A549 (cell line): ENCODE measurements around the gene FCN1. TPM values are rescaled to one million over a fixed set of nuclear protein-coding genes. Genes with fewer than 3 reads are reported as not detected.

Experiments used
- ATAC-seq, 2 experiments: fragments of 200-7000 bp in 1 of 2; fragments of >200 bp in 1 of 2; cut with Nextera tagmentation in 1 of 2; cut with Tn5 transposase in 1 of 2; 3 replicates each; pipeline versions ENCODE4 v1.8.0 to v1.9.1; 2018 to 2020; ENCODE audit warnings: mild to moderate bottlenecking in 1 of 2, moderate library complexity in 1 of 2
- CTCF ChIA-PET: fragments of 300-600 bp; sonication (Branson Sonifier 250); formaldehyde crosslinking; extraction: SDS; loops from one replicate; lab custom pipeline; 2021; ENCODE audit warnings: antibody characterized with exemption, inconsistent platforms; lab: Yijun Ruan, JAX
- POLR2A ChIA-PET: fragments of 350-600 bp; formaldehyde crosslinking; extraction: SDS; loops from one replicate; lab custom pipeline; 2021; ENCODE audit warnings: antibody characterized with exemption, inconsistent platforms; lab: Yijun Ruan, JAX
- DNase-seq, 2 experiments: peaks; one replicate each; pipeline versions ENCODE4 v3.0.0 to v3.0.0-alpha.2; 2011 to 2016; ENCODE audit warnings: low read depth in 1 of 2, low spot score in 1 of 2
- FAIRE-seq: peaks from 2 replicates; lab custom pipeline; 2011; peaks lifted over from hg19 to GRCh38; lab: Jason Lieb, UNC
- H3K27ac ChIP-seq, 2 experiments: fragments of >200 bp; sonication (Bioruptor Twin); formaldehyde crosslinking; 3 replicates each; pipeline ENCODE4 v1.5.1; 2016 to 2017
- H3K4me1 ChIP-seq: fragments of >200 bp; sonication (Bioruptor Twin); formaldehyde crosslinking; 3 replicates; pipeline ENCODE4 v1.6.1; 2016
- H3K4me2 ChIP-seq: fragments of >200 bp; sonication (Bioruptor Twin); formaldehyde crosslinking; 3 replicates; pipeline ENCODE4 v1.6.1; 2016
- H3K4me3 ChIP-seq: fragments of >200 bp; sonication (Bioruptor Twin); formaldehyde crosslinking; 3 replicates; pipeline ENCODE4 v1.5.1; 2016
- H3K9me3 ChIP-seq: fragments of >200 bp; sonication (Bioruptor Twin); formaldehyde crosslinking; 3 replicates; pipeline ENCODE4 v1.6.1; 2016
- BCL3 ChIP-seq: fragments of >200 bp; sonication (Bioruptor Twin); formaldehyde crosslinking; IDR thresholded peaks from 3 replicates; pipeline ENCODE4 v1.6.1; 2016
- CBX2 ChIP-seq: fragments of 200-600 bp; sonication (generic); IDR thresholded peaks from 2 replicates; pipeline ENCODE4 v1.6.1; 2016; ENCODE audit warnings: low read depth, mild to moderate bottlenecking, borderline replicate concordance
- CBX8 ChIP-seq: fragments of 200-600 bp; sonication (generic); IDR thresholded peaks from 2 replicates; pipeline ENCODE4 v1.6.1; 2016
- CHD2 ChIP-seq: fragments of 150-350 bp; IDR thresholded peaks from 2 replicates; pipeline ENCODE4 v1.6.1; 2014; ENCODE audit warnings: low read length; ENCODE audit not compliant: partially characterized antibody
- CHD4 ChIP-seq: fragments of 200-600 bp; sonication (generic); IDR thresholded peaks from 2 replicates; pipeline ENCODE4 v1.6.1; 2016; ENCODE audit warnings: antibody characterized with exemption, mild to moderate bottlenecking, borderline replicate concordance
- ESRRA ChIP-seq: fragments of 150-350 bp; IDR thresholded peaks from 2 replicates; pipeline ENCODE4 v1.6.1; 2014; ENCODE audit warnings: mild to moderate bottlenecking, low read length, borderline replicate concordance
- HEYL ChIP-seq: fragments of 250-450 bp; sonication (Bioruptor Pico); IDR thresholded peaks from 2 replicates; pipeline ENCODE4 v1.8.0; 2021; ENCODE audit warnings: mild to moderate bottlenecking, moderate library complexity
- HOXB5 ChIP-seq: fragments of 250-450 bp; sonication (Bioruptor Pico); IDR thresholded peaks from 2 replicates; pipeline ENCODE4 v1.5.0; 2020; ENCODE audit warnings: mild to moderate bottlenecking, moderate library complexity
- JUNB ChIP-seq: fragments of >200 bp; sonication (Bioruptor Twin); formaldehyde crosslinking; IDR thresholded peaks from 2 replicates; pipeline ENCODE4 v1.6.1; 2016
- KDM1A ChIP-seq: fragments of 200-600 bp; sonication (generic); IDR thresholded peaks from 2 replicates; pipeline ENCODE4 v1.6.1; 2016; ENCODE audit warnings: low read depth, mild to moderate bottlenecking
- MAFK ChIP-seq: fragments of 450-650 bp; IDR thresholded peaks from 2 replicates; pipeline ENCODE4 v1.6.1; 2014; ENCODE audit not compliant: partially characterized antibody
- MAX ChIP-seq: IDR thresholded peaks from 2 replicates; pipeline ENCODE4 v1.6.1; 2012
- MAZ ChIP-seq: fragments of 150-350 bp; IDR thresholded peaks from 2 replicates; pipeline ENCODE4 v1.6.1; 2014; ENCODE audit warnings: antibody characterized with exemption, low read depth, low read length, borderline replicate concordance
- MYC ChIP-seq: IDR thresholded peaks from 2 replicates; pipeline ENCODE4 v1.6.1; 2012; ENCODE audit warnings: mild to moderate bottlenecking, inconsistent platforms, low read length, improper control_type of control experiment, borderline replicate concordance
- NPAS2 ChIP-seq: fragments of 250-450 bp; sonication (Bioruptor Pico); IDR thresholded peaks from 2 replicates; pipeline ENCODE4 v1.8.0; 2022; ENCODE audit warnings: mild to moderate bottlenecking, moderate library complexity, borderline replicate concordance
- REST ChIP-seq: fragments of 200-600 bp; sonication (generic); IDR thresholded peaks from 2 replicates; pipeline ENCODE4 v1.6.1; 2016; ENCODE audit warnings: antibody characterized with exemption, mild to moderate bottlenecking, moderate library complexity
- RFX5 ChIP-seq: fragments of 450-650 bp; IDR thresholded peaks from 2 replicates; pipeline ENCODE4 v1.7.1; 2014; ENCODE audit warnings: antibody characterized with exemption, mild to moderate bottlenecking, moderate library complexity
- SREBF2 ChIP-seq: fragments of 450-650 bp; IDR thresholded peaks from 2 replicates; pipeline ENCODE4 v1.6.1; 2014; ENCODE audit warnings: mild to moderate bottlenecking, moderate library complexity
- TFCP2L1 ChIP-seq: fragments of 250-450 bp; sonication (Bioruptor Pico); IDR thresholded peaks from 2 replicates; pipeline ENCODE4 v1.5.0; 2021; ENCODE audit warnings: mild to moderate bottlenecking
- TP53 ChIP-seq: fragments of 250-450 bp; sonication (Bioruptor Pico); IDR thresholded peaks from 2 replicates; pipeline ENCODE4 v1.5.0; 2021; ENCODE audit warnings: mild to moderate bottlenecking, moderate library complexity
- ZFP36 ChIP-seq: fragments of 450-650 bp; IDR thresholded peaks from 2 replicates; pipeline ENCODE4 v1.6.1; 2014; ENCODE audit warnings: borderline replicate concordance; ENCODE audit not compliant: partially characterized antibody
- WGBS: methylation state at CpG from one replicate; pipeline ENCODE4 v1.1.6; 2017; ENCODE audit errors: missing lambda C conversion rate; 5-methylcytosine and 5-hydroxymethylcytosine counted together
- polyA plus RNA-seq, 4 experiments: library from polyadenylated mRNA; depleted of rRNA in 3 of 4; stranded (reverse); fragments of >200 nt; fragmentation: RNase III in 1 of 4; extraction: RNeasy Plus Mini Kit Qiagen cat#74134 plus additional on column Dnase treatment in 1 of 4; gene quantifications; 2 replicates in 3 of 4; 3 replicates in 1 of 4; pipeline ENCODE4 v1.2.3, GENCODE V29; 2011 to 2017
- TF ChIP-seq, protein P1 (sequence below): fragments of 250-450 bp; sonication (Bioruptor Pico); IDR thresholded peaks from 2 replicates; pipeline ENCODE4 v1.5.0; 2020; ENCODE audit warnings: low read depth, mild to moderate bottlenecking, moderate library complexity
- TF ChIP-seq, protein P2 (sequence below): fragments of 150-350 bp; IDR thresholded peaks from 2 replicates; pipeline ENCODE4 v1.6.1; 2014; ENCODE audit warnings: low read depth, mild to moderate bottlenecking, low read length

FCN1 gene
- polyA plus RNA-seq, 2 of the 4 experiments (the other 2 are of a cell fraction): not detected

DNA sequence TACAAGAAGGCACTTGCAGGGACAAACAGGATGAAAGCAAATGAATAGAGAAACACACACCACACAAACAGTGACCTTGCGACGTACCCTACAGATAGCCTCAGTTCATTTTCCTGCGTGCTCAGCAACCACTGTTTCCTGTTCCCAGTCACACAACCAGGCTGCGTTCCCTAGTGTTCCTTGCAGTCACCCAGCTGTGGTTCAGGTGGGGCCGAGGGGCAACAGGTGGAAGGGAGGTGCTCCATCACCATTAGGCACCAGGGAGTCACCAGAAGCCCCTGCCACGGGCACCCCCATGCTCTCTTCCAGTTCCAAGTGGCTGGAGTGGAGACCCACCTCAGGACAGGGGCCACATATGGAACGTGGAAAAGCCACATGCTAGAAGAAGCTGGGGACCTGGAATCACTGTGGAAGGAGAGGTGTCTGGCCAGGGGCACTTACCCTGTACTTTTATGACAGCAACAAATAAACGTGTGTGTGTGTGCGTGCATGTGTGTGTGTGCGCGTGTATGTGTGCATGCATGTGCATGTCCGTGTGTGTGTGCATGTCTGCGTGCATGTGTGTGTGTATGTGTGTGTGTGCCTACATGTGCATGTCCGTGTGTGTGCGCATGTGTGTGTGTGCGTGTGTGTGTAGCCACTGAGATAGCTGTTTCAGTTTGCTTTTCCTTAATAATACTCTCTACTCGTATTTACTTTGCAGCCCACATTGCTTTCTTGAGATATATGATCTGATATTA is 55.9 kb downstream of the FCN1 start:
- CTCF ChIA-PET: no interaction called here
- POLR2A ChIA-PET: no interaction called here
- Histone ChIP-seq H3K4me3 (no peak overlapping the region), H3K9me3 (peaks cover 4% of the 10 kb centered on the region; the same call in 1 of the 3 replicates), H3K4me1 (peaks cover 11% of the 10 kb centered on the region), H3K27ac (no peak overlapping the region), H3K4me2 (no peak overlapping the region)
- FAIRE-seq (no peak), DNase-seq (no peak), ATAC-seq (no peak)
- TF ChIP-seq JUNB (no peak), HEYL (CRISPR knock-in tag) (no peak), MAZ (no peak), MAFK (no peak), ZFP36 (no peak), KDM1A (no peak), BCL3 (no peak), MAX (no peak), TP53 (CRISPR knock-in tag) (no peak), ESRRA (no peak), NPAS2 (CRISPR knock-in tag) (no peak), CHD2 (no peak), CBX8 (no peak)
- TF ChIP-seq, protein P1, sequence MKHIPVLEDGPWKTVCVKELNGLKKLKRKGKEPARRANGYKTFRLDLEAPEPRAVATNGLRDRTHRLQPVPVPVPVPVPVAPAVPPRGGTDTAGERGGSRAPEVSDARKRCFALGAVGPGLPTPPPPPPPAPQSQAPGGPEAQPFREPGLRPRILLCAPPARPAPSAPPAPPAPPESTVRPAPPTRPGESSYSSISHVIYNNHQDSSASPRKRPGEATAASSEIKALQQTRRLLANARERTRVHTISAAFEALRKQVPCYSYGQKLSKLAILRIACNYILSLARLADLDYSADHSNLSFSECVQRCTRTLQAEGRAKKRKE (CRISPR knock-in tag): no peak
- TF ChIP-seq, protein P2, sequence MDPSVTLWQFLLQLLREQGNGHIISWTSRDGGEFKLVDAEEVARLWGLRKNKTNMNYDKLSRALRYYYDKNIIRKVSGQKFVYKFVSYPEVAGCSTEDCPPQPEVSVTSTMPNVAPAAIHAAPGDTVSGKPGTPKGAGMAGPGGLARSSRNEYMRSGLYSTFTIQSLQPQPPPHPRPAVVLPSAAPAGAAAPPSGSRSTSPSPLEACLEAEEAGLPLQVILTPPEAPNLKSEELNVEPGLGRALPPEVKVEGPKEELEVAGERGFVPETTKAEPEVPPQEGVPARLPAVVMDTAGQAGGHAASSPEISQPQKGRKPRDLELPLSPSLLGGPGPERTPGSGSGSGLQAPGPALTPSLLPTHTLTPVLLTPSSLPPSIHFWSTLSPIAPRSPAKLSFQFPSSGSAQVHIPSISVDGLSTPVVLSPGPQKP: no peak
- 61% methylated on average over 17 of the region's 17 CpGs for WGBS

GRCh38 chr9:134860510-134860909 is 57.2 kb downstream of the FCN1 start:
- H3K27ac ChIP-seq: no peak overlapping the region
- FAIRE-seq (no peak), DNase-seq (no peak), ATAC-seq (no peak)
- H3K4me1 ChIP-seq: peaks cover 11% of the 10 kb centered on the region
- ChIA-PET CTCF (no interaction called here), POLR2A (no interaction called here)
- TF ChIP-seq REST (no peak), HEYL (CRISPR knock-in tag) (no peak), BCL3 (no peak), MAFK (no peak), MYC (no peak), RFX5 (no peak), HOXB5 (CRISPR knock-in tag) (no peak), NPAS2 (CRISPR knock-in tag) (no peak), ESRRA (no peak), TFCP2L1 (CRISPR knock-in tag) (no peak), SREBF2 (no peak), CHD4 (no peak), CBX2 (no peak)
- no peak overlapping the region for H3K4me2 ChIP-seq
- peaks cover 4% of the 10 kb centered on the region; the same call in 1 of the 3 replicates for H3K9me3 ChIP-seq
- WGBS: 53% methylated on average over 13 of the region's 13 CpGs
- H3K4me3 ChIP-seq: no peak overlapping the region
